Lower lobe of right lung (tissue), 2 donors: Measurements from ENCODE around the gene TSNAXIP1. TPM values are rescaled to one million over a fixed set of nuclear protein-coding genes. Genes with fewer than 3 reads are reported as not detected.

Source experiments
- ATAC-seq, 2 donors: fragments of 200-7000 bp; cut with Tn5 transposase; one replicate each; pipeline ENCODE4 v1.9.1; 2020 to 2022; ENCODE audit warnings: mild to moderate bottlenecking in 2 of 2, moderate library complexity in 2 of 2
- DNase-seq: peaks from one replicate; pipeline ENCODE4 v3.0.0-alpha.2; 2020
- H3K27ac ChIP-seq: fragments of 200-600 bp; one replicate; pipeline ENCODE4 v1.8.0; 2022
- H3K27me3 ChIP-seq: fragments of 200-600 bp; one replicate; pipeline ENCODE4 v1.8.0; 2022; ENCODE audit warnings: low read depth
- H3K36me3 ChIP-seq: fragments of 200-600 bp; one replicate; pipeline ENCODE4 v1.8.0; 2022; ENCODE audit warnings: mild to moderate bottlenecking
- H3K4me1 ChIP-seq: fragments of 200-600 bp; one replicate; pipeline ENCODE4 v1.8.0; 2022
- H3K4me3 ChIP-seq: fragments of 200-600 bp; one replicate; pipeline ENCODE4 v1.8.0; 2022; ENCODE audit warnings: mild to moderate bottlenecking
- H3K9me3 ChIP-seq: fragments of 200-600 bp; one replicate; pipeline ENCODE4 v1.8.0; 2022
- intact Hi-C: fragments of 100-400 bp; cut with DNase I; formaldehyde crosslinking; loops from one replicate; pipeline ENCODE4 v1.11.0; 2022
- total RNA-seq: library from RNA; stranded (reverse); fragmentation: NEBNext Ultra II Directional; extraction: Animal tissue kit (Norgen Biotek cat#: 25700); gene quantifications from one replicate; pipeline ENCODE4 v1.2.1, GENCODE V29; 2021
- TF ChIP-seq, protein P1 (sequence below): fragments of 200-600 bp; IDR thresholded peaks from one replicate; pipeline ENCODE4 v1.8.0; 2022; ENCODE audit warnings: antibody characterized with exemption, mild to moderate bottlenecking
- donor health status: DM: no; HTN: yes; CAD: no; lungs with severe emphysema.

Gene TSNAXIP1
- total RNA-seq, 1 donor from 2014 or later: 3.5 TPM

DNA sequence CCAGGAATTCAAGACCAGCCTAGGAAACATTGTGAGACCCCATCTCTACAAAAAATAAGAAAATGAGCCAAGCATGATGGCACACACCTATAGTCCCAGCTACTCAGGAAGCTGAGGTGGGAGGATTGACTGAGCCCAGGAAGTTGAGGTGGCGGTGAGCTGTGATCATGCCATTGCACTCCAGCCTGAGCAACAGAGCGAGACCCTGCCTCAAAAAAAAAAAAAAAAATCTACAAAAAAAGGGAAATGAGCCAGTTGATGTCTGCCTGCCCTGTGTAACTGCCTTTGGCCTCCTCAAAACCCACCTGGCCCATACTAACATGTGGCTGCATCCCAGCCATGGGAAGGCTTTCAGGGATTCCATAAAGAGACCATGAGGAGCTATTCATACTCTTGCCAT lies 4.8 kb upstream of the TSNAXIP1 start:
- Histone ChIP-seq H3K4me3 (no peak overlapping the region), H3K27ac (no peak overlapping the region), H3K27me3 (no peaks in the 10 kb centered on the region), H3K4me1 (peaks cover 29% of the 10 kb centered on the region), H3K9me3 (no peaks in the 10 kb centered on the region), H3K36me3 (peaks cover 42% of the 10 kb centered on the region)
- TF ChIP-seq, protein P1, sequence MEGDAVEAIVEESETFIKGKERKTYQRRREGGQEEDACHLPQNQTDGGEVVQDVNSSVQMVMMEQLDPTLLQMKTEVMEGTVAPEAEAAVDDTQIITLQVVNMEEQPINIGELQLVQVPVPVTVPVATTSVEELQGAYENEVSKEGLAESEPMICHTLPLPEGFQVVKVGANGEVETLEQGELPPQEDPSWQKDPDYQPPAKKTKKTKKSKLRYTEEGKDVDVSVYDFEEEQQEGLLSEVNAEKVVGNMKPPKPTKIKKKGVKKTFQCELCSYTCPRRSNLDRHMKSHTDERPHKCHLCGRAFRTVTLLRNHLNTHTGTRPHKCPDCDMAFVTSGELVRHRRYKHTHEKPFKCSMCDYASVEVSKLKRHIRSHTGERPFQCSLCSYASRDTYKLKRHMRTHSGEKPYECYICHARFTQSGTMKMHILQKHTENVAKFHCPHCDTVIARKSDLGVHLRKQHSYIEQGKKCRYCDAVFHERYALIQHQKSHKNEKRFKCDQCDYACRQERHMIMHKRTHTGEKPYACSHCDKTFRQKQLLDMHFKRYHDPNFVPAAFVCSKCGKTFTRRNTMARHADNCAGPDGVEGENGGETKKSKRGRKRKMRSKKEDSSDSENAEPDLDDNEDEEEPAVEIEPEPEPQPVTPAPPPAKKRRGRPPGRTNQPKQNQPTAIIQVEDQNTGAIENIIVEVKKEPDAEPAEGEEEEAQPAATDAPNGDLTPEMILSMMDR: no peak
- ATAC-seq: no peak
- no peak for DNase-seq
- intact Hi-C loops: no loop called here

DNA sequence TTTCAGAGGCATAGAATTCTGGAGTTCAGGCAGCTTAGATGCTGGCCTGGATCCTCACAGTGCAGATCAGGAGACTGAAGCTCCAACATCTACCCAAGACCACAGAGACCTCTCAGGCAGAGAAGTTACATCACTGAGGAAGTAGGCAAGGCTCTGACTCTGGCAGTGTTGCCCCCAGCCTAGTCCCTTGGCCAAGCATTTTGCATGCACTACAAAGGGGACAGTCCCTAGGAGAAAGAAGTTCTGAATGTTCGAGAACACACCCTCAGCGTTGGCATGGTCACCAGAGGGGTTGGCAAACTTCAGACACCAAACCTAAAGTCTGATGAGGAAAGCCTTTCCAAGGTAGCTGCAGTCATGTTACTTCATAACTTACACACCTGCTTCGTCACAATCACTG lies 2.8 kb upstream of the TSNAXIP1 start:
- TF ChIP-seq, protein P1: no peak
- Histone ChIP-seq H3K4me1 (peaks cover 35% of the 10 kb centered on the region), H3K27me3 (no peaks in the 10 kb centered on the region), H3K36me3 (peaks cover 35% of the 10 kb centered on the region), H3K27ac (no peak overlapping the region), H3K9me3 (no peaks in the 10 kb centered on the region), H3K4me3 (no peak overlapping the region)
- intact Hi-C loops: no loop called here
- DNase-seq (no peak), ATAC-seq (no peak)

DNA sequence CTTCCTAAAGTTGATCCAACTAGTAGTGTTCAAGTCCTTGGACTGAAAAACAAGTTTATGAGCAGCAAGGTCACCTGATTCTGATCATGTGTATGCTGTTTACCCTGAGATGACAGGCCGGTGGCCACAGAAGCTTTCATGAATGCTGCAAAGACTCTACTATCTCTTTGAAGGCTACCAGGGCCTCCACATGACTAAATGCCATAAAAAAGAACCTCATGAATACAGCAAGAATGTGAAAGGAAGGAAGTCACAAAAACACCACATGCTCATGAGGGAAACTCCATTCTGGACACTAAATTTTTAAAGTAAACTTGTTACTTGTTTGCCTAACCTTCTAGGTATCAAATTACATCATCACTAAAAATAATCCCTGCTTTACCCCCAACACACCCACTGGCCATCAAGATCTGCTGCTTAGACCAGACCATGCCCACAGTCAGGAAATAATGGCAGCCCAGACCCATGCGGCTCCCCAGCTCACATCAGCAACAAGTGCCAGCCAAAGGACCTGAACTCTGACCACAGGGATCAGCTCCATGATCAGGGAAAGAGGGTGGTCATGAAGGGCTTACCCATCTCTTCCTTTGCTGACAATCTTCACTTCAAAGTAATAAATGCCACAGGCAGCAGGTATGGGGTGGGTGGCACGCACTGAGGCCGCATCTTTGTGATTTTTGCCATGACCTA lies 1.7 kb upstream of the TSNAXIP1 start:
- Histone ChIP-seq H3K4me3 (peak overlapping the region; percentile 89), H3K9me3 (no peaks in the 10 kb centered on the region), H3K27ac (peak overlapping the region; percentile 84), H3K27me3 (no peaks in the 10 kb centered on the region), H3K4me1 (peaks cover 34% of the 10 kb centered on the region), H3K36me3 (peaks cover 30% of the 10 kb centered on the region)
- TF ChIP-seq, protein P1: no peak
- intact Hi-C loops: no loop called here
- DNase-seq (no peak), ATAC-seq (no peak)

DNA sequence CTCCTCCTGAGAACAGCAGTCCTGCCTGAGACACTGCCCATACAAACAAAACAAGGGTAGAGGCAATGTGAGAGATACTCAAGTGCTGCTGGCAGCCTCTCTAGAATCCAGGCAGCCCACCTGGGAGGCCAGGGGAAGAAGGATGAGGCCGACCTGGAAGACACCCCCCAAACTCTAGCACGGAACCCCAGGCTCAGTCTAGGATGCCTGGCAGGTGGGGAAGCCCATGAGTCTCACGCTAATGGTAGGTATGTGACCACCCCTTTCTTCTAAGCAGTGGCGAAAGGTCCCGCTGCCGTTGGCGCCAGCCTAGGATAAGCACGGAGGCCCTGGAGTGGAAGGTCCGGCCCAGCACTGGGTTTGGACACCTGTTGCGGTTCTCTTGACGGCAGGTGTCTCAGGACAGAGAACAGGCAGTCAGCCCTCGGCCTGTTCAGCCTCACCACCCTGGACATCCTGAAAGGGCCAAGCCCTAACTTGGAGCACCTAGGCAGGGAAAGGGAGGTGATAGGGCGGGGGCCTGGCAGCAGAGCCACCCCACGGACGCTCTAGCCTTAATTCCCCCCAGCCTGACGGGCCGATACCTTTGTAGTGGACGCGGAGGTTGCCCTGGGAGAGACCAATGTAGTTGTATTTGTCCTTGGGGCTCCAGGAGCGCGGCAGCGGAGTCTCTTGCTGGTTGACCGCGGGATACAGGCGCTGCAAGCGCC lies 816 bp upstream of the TSNAXIP1 start:
- TF ChIP-seq, protein P1: no peak
- ATAC-seq (peak; percentile 5 to 38), DNase-seq (peak; percentile 57)
- Histone ChIP-seq H3K4me1 (peaks cover 25% of the 10 kb centered on the region), H3K27me3 (no peaks in the 10 kb centered on the region), H3K27ac (peak overlapping the region; percentile 84), H3K9me3 (no peaks in the 10 kb centered on the region), H3K4me3 (peak overlapping the region; percentile 89), H3K36me3 (peaks cover 22% of the 10 kb centered on the region)
- intact Hi-C loops: no loop called here

DNA sequence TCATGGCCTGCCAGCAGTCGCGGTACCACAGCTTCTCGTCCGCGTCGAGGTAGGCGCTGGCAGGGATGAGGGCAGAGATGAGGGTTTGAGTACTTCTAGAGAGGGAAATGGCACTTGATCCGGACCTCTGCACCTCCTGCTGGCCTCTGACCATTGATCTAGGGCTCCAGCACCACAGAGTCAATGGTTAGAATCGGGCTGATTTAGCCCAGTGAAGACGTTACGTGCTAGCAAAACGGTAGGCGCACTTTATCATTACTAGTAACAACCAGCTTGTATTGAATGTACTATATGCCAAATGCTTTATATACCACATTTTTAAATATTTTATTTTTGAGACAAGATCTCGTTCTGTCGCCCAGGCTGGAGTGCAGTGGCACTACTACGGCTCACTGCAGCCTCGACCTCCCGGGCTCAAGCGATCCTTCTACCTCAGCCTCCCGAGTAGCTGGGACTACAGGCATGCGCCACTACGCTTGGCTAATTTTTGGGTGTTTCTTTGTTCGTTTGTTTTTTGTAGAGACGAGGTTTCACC lies 526 bp downstream of the TSNAXIP1 start:
- ATAC-seq (no peak), DNase-seq (no peak)
- Histone ChIP-seq H3K27ac (peak overlapping the region; percentile 84), H3K36me3 (peaks cover 18% of the 10 kb centered on the region), H3K4me1 (peaks cover 24% of the 10 kb centered on the region), H3K4me3 (peak overlapping the region; percentile 89), H3K9me3 (no peaks in the 10 kb centered on the region), H3K27me3 (no peaks in the 10 kb centered on the region)
- intact Hi-C loops: no loop called here
- TF ChIP-seq, protein P1: no peak
